H1 (cell line): ENCODE data around the gene STIM1. TPM values are rescaled to one million over a fixed set of nuclear protein-coding genes. Genes with fewer than 3 reads are reported as not detected.

Experiments
- CTCF ChIA-PET: fragments of 300-600 bp; sonication (Branson Sonifier 250); formaldehyde crosslinking; loops from one replicate; lab custom pipeline; 2021; ENCODE audit not compliant: partially characterized antibody; lab: Charles Lee
- POLR2A ChIA-PET: fragments of 300-600 bp; sonication (Branson Sonifier 250); formaldehyde crosslinking; loops from one replicate; lab custom pipeline; 2021; ENCODE audit warnings: inconsistent platforms; ENCODE audit not compliant: partially characterized antibody; lab: Charles Lee
- DNase-seq, 2 experiments: peaks; one replicate each; pipeline versions ENCODE4 v3.0.0 to v3.0.0-alpha.2; 2010 to 2022; ENCODE audit warnings: low spot score in 2 of 2, low read depth in 1 of 2, mixed read lengths in 1 of 2
- FAIRE-seq: peaks from 2 replicates; lab custom pipeline; 2011; peaks lifted over from hg19 to GRCh38; lab: Jason Lieb, UNC
- H2AFZ ChIP-seq: 2 replicates; pipeline ENCODE4 v1.8.1; 2012; ENCODE audit warnings: low read length, inconsistent platforms
- H2AK5ac ChIP-seq: 2 replicates; pipeline ENCODE4 v1.6.1; 2013; ENCODE audit warnings: low read depth, low read length
- H2BK120ac ChIP-seq: replicated peaks from 2 replicates; pipeline ENCODE3; 2013; ENCODE audit warnings: low read depth, low read length, inconsistent platforms
- H2BK12ac ChIP-seq: 2 replicates; pipeline ENCODE4 v1.6.1; 2013; ENCODE audit warnings: low read depth, low read length
- H2BK15ac ChIP-seq: 2 replicates; pipeline ENCODE4 v1.6.1; 2013; ENCODE audit warnings: low read length
- H2BK20ac ChIP-seq: 2 replicates; pipeline ENCODE4 v1.6.1; 2013; ENCODE audit warnings: low read length
- H2BK5ac ChIP-seq: 2 replicates; pipeline ENCODE4 v1.6.1; 2013; ENCODE audit warnings: low read depth, low read length
- H3K14ac ChIP-seq: 2 replicates; pipeline ENCODE4 v1.6.1; 2013; ENCODE audit warnings: inconsistent platforms; ENCODE audit not compliant: insufficient read length
- H3K18ac ChIP-seq: 2 replicates; pipeline ENCODE4 v1.6.1; 2013; ENCODE audit warnings: low read length; ENCODE audit errors: extremely low read depth
- H3K23ac ChIP-seq: 2 replicates; pipeline ENCODE4 v1.6.1; 2013; ENCODE audit warnings: inconsistent platforms; ENCODE audit not compliant: insufficient read length
- H3K23me2 ChIP-seq: 2 replicates; pipeline ENCODE4 v1.6.1; 2013; ENCODE audit warnings: low read depth, low read length
- H3K27ac ChIP-seq: 2 replicates; pipeline ENCODE4 v1.6.1; 2011; ENCODE audit warnings: low read depth, low read length, inconsistent platforms
- H3K27me3 ChIP-seq, 4 experiments: replicated peaks in 1 of 4; 1 replicate in 1 of 4; 2 replicates in 3 of 4; pipeline versions ENCODE4 v1.6.1 to v1.8.1; 2011 to 2013; ENCODE audit warnings: low read length in 3 of 4, mild to moderate bottlenecking in 3 of 4, inconsistent platforms in 2 of 4, mixed read lengths in 2 of 4, moderate library complexity in 1 of 4; ENCODE audit not compliant: control insufficient read depth in 3 of 4, insufficient read depth in 3 of 4; ENCODE audit errors: extremely low read depth in 1 of 4
- H3K36me3 ChIP-seq, 4 experiments: 2 replicates each; pipeline versions ENCODE4 v1.6.1 to v1.8.1; 2011 to 2013; ENCODE audit warnings: mild to moderate bottlenecking in 4 of 4, low read length in 3 of 4, moderate library complexity in 2 of 4, control low read depth in 1 of 4, inconsistent platforms in 1 of 4; ENCODE audit not compliant: insufficient read depth in 4 of 4, control insufficient read depth in 2 of 4
- H3K4ac ChIP-seq: replicated peaks from 2 replicates; pipeline ENCODE3; 2013; ENCODE audit warnings: low read length, low read depth, mixed read lengths, inconsistent platforms; ENCODE audit not compliant: insufficient read length
- H3K4me1 ChIP-seq, 4 experiments: replicated peaks in 1 of 4; 1 replicate in 1 of 4; 2 replicates in 3 of 4; pipeline versions ENCODE4 v1.6.1 to v1.8.1; 2011 to 2013; ENCODE audit warnings: low read length in 3 of 4, inconsistent platforms in 2 of 4, mixed read lengths in 1 of 4; ENCODE audit not compliant: insufficient read depth in 4 of 4, control insufficient read depth in 3 of 4
- H3K4me2 ChIP-seq, 2 experiments: 2 replicates each; pipeline versions ENCODE4 v1.6.1 to v1.8.1; 2011 to 2013; ENCODE audit warnings: low read depth in 2 of 2, low read length in 2 of 2, control low read depth in 1 of 2, inconsistent platforms in 1 of 2, mild to moderate bottlenecking in 1 of 2; ENCODE audit not compliant: insufficient read depth in 1 of 2
- H3K4me3 ChIP-seq, 4 experiments: fragments of 200-600, 300-600 bp in 1 of 4; sonication (generic), shearing (Covaris generic), sonication (Bioruptor Twin) in 1 of 4; 2 replicates each; pipeline versions ENCODE4 v1.5.1 to v1.8.1; 2011 to 2016; ENCODE audit warnings: low read length in 4 of 4, low read depth in 3 of 4, control low read depth in 2 of 4, inconsistent platforms in 2 of 4, mild to moderate bottlenecking in 2 of 4, mixed read lengths in 1 of 4, moderate library complexity in 1 of 4; ENCODE audit not compliant: insufficient read depth in 2 of 4; ENCODE audit errors: extremely low read depth in 1 of 4
- H3K56ac ChIP-seq: replicated peaks from 2 replicates; pipeline ENCODE3; 2013; ENCODE audit warnings: low read depth, mild to moderate bottlenecking, mixed read lengths, low read length, inconsistent platforms; ENCODE audit not compliant: insufficient read length
- H3K79me1 ChIP-seq: 2 replicates; pipeline ENCODE4 v1.6.1; 2013; ENCODE audit warnings: low read depth, low read length, control low read depth
- H3K79me2 ChIP-seq, 2 experiments: 2 replicates each; pipeline versions ENCODE4 v1.6.1 to v1.8.1; 2012 to 2013; ENCODE audit warnings: low read length in 2 of 2, mild to moderate bottlenecking in 2 of 2, inconsistent platforms in 1 of 2; ENCODE audit not compliant: insufficient read depth in 2 of 2, control insufficient read depth in 1 of 2
- H3K9ac ChIP-seq, 4 experiments: replicated peaks in 1 of 4; 1 replicate in 1 of 4; 2 replicates in 3 of 4; pipeline versions ENCODE4 v1.6.1 to v1.8.1; 2011 to 2013; ENCODE audit warnings: low read depth in 3 of 4, low read length in 3 of 4, control low read depth in 2 of 4, mild to moderate bottlenecking in 2 of 4, moderate library complexity in 2 of 4, inconsistent platforms in 1 of 4; ENCODE audit errors: extremely low read depth in 1 of 4
- H3K9me3 ChIP-seq, 2 experiments: 2 replicates each; pipeline versions ENCODE4 v1.6.1 to v1.8.1; 2012 to 2013; ENCODE audit warnings: mild to moderate bottlenecking in 2 of 2, moderate library complexity in 2 of 2, control low read depth in 1 of 2, inconsistent platforms in 1 of 2, low read depth in 1 of 2, low read length in 1 of 2, mixed read lengths in 1 of 2; ENCODE audit not compliant: insufficient read depth in 2 of 2
- H4K20me1 ChIP-seq, 2 experiments: replicated peaks in 1 of 2; 2 replicates each; pipeline versions ENCODE3 to v1.8.1; 2011 to 2013; ENCODE audit warnings: inconsistent platforms in 2 of 2, low read length in 2 of 2, mild to moderate bottlenecking in 1 of 2; ENCODE audit not compliant: insufficient read depth in 2 of 2, control insufficient read depth in 1 of 2
- H4K5ac ChIP-seq: 2 replicates; pipeline ENCODE4 v1.6.1; 2013; ENCODE audit warnings: low read length, low read depth, mixed read lengths, inconsistent platforms; ENCODE audit not compliant: insufficient read length
- H4K8ac ChIP-seq: 2 replicates; pipeline ENCODE4 v1.8.0; 2013; ENCODE audit warnings: mild to moderate bottlenecking, moderate library complexity, low read length, inconsistent platforms; ENCODE audit not compliant: insufficient read depth; ENCODE audit errors: extremely low read depth
- H4K91ac ChIP-seq: replicated peaks from 2 replicates; pipeline ENCODE3; 2013; ENCODE audit warnings: low read length, mixed read lengths, inconsistent platforms; ENCODE audit not compliant: insufficient read length
- CREB1 ChIP-seq: IDR thresholded peaks from 2 replicates; pipeline ENCODE4 v1.6.1; 2012; ENCODE audit warnings: inconsistent platforms
- SIN3A ChIP-seq, 2 experiments: IDR thresholded peaks in 1 of 2; conservative IDR thresholded peaks in 1 of 2; 2 replicates each; pipeline ENCODE4 v1.6.1; 2011 to 2012; ENCODE audit warnings: low read length in 2 of 2, improper control_type of control experiment in 1 of 2, low read depth in 1 of 2, mild to moderate bottlenecking in 1 of 2
- WGBS, 2 experiments: shearing (Covaris generic) in 1 of 2; methylation state at CpG; one replicate each; pipeline versions ENCODE4 v1.1.6 to v1.1.7; 2013 to 2015; ENCODE audit warnings: low lambda C conversion rate in 2 of 2, mixed read lengths in 2 of 2, inconsistent platforms in 1 of 2, low coverage in 1 of 2, missing lambda C conversion rate in 1 of 2; ENCODE audit not compliant: insufficient replicate concordance in 2 of 2, insufficient coverage in 1 of 2, insufficient read length in 1 of 2; ENCODE audit errors: extremely low coverage in 1 of 2, missing lambda C conversion rate in 1 of 2; 5-methylcytosine and 5-hydroxymethylcytosine counted together
- polyA plus RNA-seq, 7 experiments: library from polyadenylated mRNA; depleted of rRNA in 3 of 7; stranded (reverse) in 5 of 7; unstranded in 2 of 7; fragments of >200 nt in 5 of 7; fragments of 200-250 nt in 2 of 7; gene quantifications; 1 replicate in 5 of 7; 2 replicates in 1 of 7; 4 replicates in 1 of 7; pipeline versions ENCODE4 v1.2.1 to v1.2.3, GENCODE V29; 2011 to 2013; ENCODE audit warnings: missing spikeins in 2 of 7, mixed read lengths in 2 of 7
- total RNA-seq: library from RNA; stranded (reverse); fragmentation: NEBNext Ultra II Directional; extraction: Animal tissue kit (Norgen Biotek cat#: 25700); gene quantifications from 2 replicates; pipeline ENCODE4 v1.2.1, GENCODE V29; 2021

STIM1 gene
- total and polyA plus RNA-seq, 2 of the 8 experiments (the other 6 are each of a cell fraction or from before 2014, with no cell fraction given): 11.1 to 12.2 TPM

DNA sequence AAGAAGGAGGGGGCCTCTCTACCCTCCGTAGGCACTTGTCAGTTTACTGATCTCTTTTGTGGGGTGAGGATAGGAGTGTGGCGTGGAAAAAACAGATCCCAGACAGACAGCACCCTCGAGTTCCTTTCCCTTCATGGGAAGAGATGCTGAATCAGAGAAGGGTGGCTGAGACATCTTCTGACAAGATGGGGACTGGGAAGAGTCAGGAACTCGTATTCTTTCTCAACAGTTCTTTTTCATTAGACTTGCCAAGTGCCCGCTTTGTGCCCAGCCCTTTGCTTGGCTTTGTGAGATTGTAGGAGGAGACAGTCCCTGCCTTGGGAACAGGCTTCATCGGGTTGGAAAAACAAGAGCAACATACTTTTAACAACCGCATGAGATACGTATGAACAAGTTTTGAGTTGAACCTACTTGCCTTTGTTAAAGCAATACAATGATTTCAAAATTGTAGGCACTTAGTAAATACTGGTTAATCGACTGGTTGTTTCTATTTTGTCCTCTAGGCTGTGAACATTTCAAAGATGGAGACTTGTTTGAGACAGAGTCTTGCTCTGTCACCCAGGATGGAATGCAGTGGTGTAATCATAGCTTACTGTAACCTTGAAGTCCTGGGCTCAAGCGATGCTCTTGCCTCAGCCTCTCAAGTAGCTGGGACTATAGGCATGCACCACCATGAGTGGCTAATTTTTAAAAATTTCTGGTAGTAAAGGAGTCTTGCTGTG is 240.2 kb downstream of the STIM1 start:
- no peaks in the 10 kb centered on the region; a peak in 1 of 8 replicates for H3K36me3 ChIP-seq
- H4K20me1 ChIP-seq: peaks cover 1 to 4% of the 10 kb centered on the region in 2 experiments
- no peak overlapping the region for H3K4ac ChIP-seq
- H4K8ac ChIP-seq: no peak overlapping the region
- no peak overlapping the region for H3K56ac ChIP-seq
- H2BK120ac ChIP-seq: no peak overlapping the region
- no peak overlapping the region for H3K27ac ChIP-seq
- peak overlapping the region; percentile 95 to 99 for H3K4me2 ChIP-seq
- H3K23ac ChIP-seq: no peak overlapping the region
- H4K91ac ChIP-seq: no peak overlapping the region
- no peak overlapping the region for H2AK5ac ChIP-seq
- peak overlapping the region; percentile 77 to 96 (median 89) for H3K9ac ChIP-seq
- no peak overlapping the region for H2AFZ ChIP-seq
- H3K4me3 ChIP-seq: peak overlapping the region; percentile 74 to 92 (median 88)
- H4K5ac ChIP-seq: no peak overlapping the region
- TF ChIP-seq CREB1 (no peak), SIN3A (conservative IDR thresholded peaks at IDR 0.05 in 1 of 2, IDR thresholded peaks at IDR 0.05 in 1 of 2; ENCODE audit: low read depth in 1 of 2, low read length in 2 of 2) (0 out of 4 replicates have a peak, but pooled peaks of 1 of the 2 experiments have one; percentile 15)
- H3K79me1 ChIP-seq: peaks cover 2% of the 10 kb centered on the region; the same call in 1 of the 2 replicates
- CTCF ChIA-PET: interaction anchor here (1.6 kb wide), 1 partner anchor 241 kb away, joined by 3 read pairs; no protein-coding TSS in a partner anchor
- no peaks in the 10 kb centered on the region for H3K9me3 ChIP-seq
- H2BK12ac ChIP-seq: no peak overlapping the region
- H3K23me2 ChIP-seq: peaks cover 4% of the 10 kb centered on the region; the same call in 1 of the 2 replicates
- no peak overlapping the region for H3K14ac ChIP-seq
- POLR2A ChIA-PET: interaction anchor here (0.5 to 1.0 kb wide), 3 partner anchors 241 to 270 kb away, joined by 3 read pairs; no protein-coding TSS in a partner anchor
- no peaks in the 10 kb centered on the region for H3K27me3 ChIP-seq
- 41% methylated on average over 10 of the region's 10 CpGs; no CpG with 5 or more reads in 1 of the 2 experiments for WGBS, 2 experiments
- no peak for FAIRE-seq
- no peak for DNase-seq
- H3K18ac ChIP-seq: no peak overlapping the region
- H2BK20ac ChIP-seq: no peak overlapping the region
- peaks cover 0 to 49% of the 10 kb centered on the region in 2 experiments; a peak in 3 of 4 replicates for H3K79me2 ChIP-seq
- H3K4me1 ChIP-seq: peaks cover 0 to 3% (median 2%) of the 10 kb centered on the region in 4 experiments; a peak in 3 of 7 replicates
- H2BK5ac ChIP-seq: no peak overlapping the region
- no peak overlapping the region for H2BK15ac ChIP-seq
